HEK293 (cell line): ENCODE measurements around the gene TNFRSF13B.
A peak's percentile ranks its signal among the peaks of the same experiment; 100 is the strongest.

Experiments
- CTCF ChIA-PET: fragments of 350-600 bp; formaldehyde crosslinking; extraction: SDS; loops from one replicate; lab custom pipeline; 2021; ENCODE audit warnings: antibody characterized with exemption; lab: Yijun Ruan, JAX
- POLR2A ChIA-PET: fragments of 300-600 bp; formaldehyde crosslinking; extraction: SDS; loops from one replicate; lab custom pipeline; 2020; ENCODE audit warnings: antibody characterized with exemption, inconsistent platforms; lab: Yijun Ruan, JAX
- H3K27ac ChIP-seq: fragments of 200-500 bp; sonication (Bioruptor generic); 2 replicates; pipeline ENCODE4 v1.5.1; 2014; ENCODE audit warnings: low read depth, low read length, control low read depth, inconsistent platforms; ENCODE audit errors: extremely low read depth
- H3K36me3 ChIP-seq, 2 experiments: fragments of 200-500 bp in 1 of 2; sonication (Bioruptor generic) in 1 of 2; 1 replicate in 1 of 2; 2 replicates in 1 of 2; pipeline ENCODE4 v1.5.1; 2014 to 2017; ENCODE audit warnings: inconsistent platforms in 2 of 2, low read length in 2 of 2; ENCODE audit not compliant: control insufficient read depth in 2 of 2, insufficient read depth in 1 of 2
- H3K4me1 ChIP-seq: fragments of 200-500 bp; sonication (Bioruptor generic); 2 replicates; pipeline ENCODE4 v1.5.1; 2014; ENCODE audit warnings: mild to moderate bottlenecking, low read length, inconsistent platforms; ENCODE audit not compliant: control insufficient read depth, insufficient read depth
- H3K4me3 ChIP-seq: 2 replicates; pipeline ENCODE4 v1.5.1; 2011; ENCODE audit warnings: low read depth, mild to moderate bottlenecking, control low read depth, low read length, moderate library complexity
- H3K9me3 ChIP-seq: fragments of 200-500 bp; sonication (Bioruptor generic); 2 replicates; pipeline ENCODE4 v1.5.1; 2014; ENCODE audit warnings: low read depth, low read length, inconsistent platforms; ENCODE audit not compliant: control insufficient read depth, insufficient read depth
- ATF2 ChIP-seq: fragments of 450-650 bp; formaldehyde crosslinking; IDR thresholded peaks from 2 replicates; pipeline ENCODE4 v1.5.1; 2016; ENCODE audit warnings: missing biosample characterization, missing genetic modification characterization, low read depth
- GLIS1 ChIP-seq: fragments of 450-650 bp; formaldehyde crosslinking; IDR thresholded peaks from 2 replicates; pipeline ENCODE4 v1.5.1; 2016; ENCODE audit warnings: missing biosample characterization, missing genetic modification characterization
- HOXA7 ChIP-seq: sonication (generic); formaldehyde crosslinking; IDR thresholded peaks from 2 replicates; pipeline ENCODE4 v1.8.1; 2022; ENCODE audit warnings: missing genetic modification reagents, borderline replicate concordance
- KLF10 ChIP-seq: fragments of 450-650 bp; IDR thresholded peaks from 2 replicates; pipeline ENCODE4 v1.5.1; 2018; ENCODE audit warnings: missing biosample characterization, mild to moderate bottlenecking, missing genetic modification characterization
- KLF17 ChIP-seq: fragments of 450-650 bp; formaldehyde crosslinking; IDR thresholded peaks from 2 replicates; pipeline ENCODE4 v1.5.1; 2016; ENCODE audit warnings: missing biosample characterization, missing genetic modification characterization
- PRDM1 ChIP-seq: fragments of 450-650 bp; formaldehyde crosslinking; IDR thresholded peaks from 2 replicates; pipeline ENCODE4; 2016; ENCODE audit warnings: missing biosample characterization, missing genetic modification characterization
- SCRT1 ChIP-seq: fragments of 450-650 bp; formaldehyde crosslinking; IDR thresholded peaks from 2 replicates; pipeline ENCODE4 v1.5.1; 2016; ENCODE audit warnings: missing biosample characterization, missing genetic modification characterization, borderline replicate concordance
- SCRT2 ChIP-seq: fragments of 450-650 bp; formaldehyde crosslinking; IDR thresholded peaks from 2 replicates; pipeline ENCODE4 v1.5.1; 2016; ENCODE audit warnings: missing biosample characterization, missing genetic modification characterization
- ZFHX2 ChIP-seq: fragments of 450-650 bp; formaldehyde crosslinking; conservative IDR thresholded peaks from 2 replicates; pipeline ENCODE4 v1.5.1; 2016; ENCODE audit warnings: missing biosample characterization, missing genetic modification characterization
- ZNF132 ChIP-seq: fragments of 450-650 bp; formaldehyde crosslinking; IDR thresholded peaks from 2 replicates; pipeline ENCODE4 v1.5.1; 2017; ENCODE audit warnings: missing biosample characterization, missing genetic modification characterization, borderline replicate concordance
- ZNF280C ChIP-seq: fragments of 450-650 bp; formaldehyde crosslinking; IDR thresholded peaks from 2 replicates; pipeline ENCODE4 v1.5.1; 2016; ENCODE audit warnings: missing biosample characterization, missing genetic modification characterization
- ZNF341 ChIP-seq: fragments of 450-650 bp; formaldehyde crosslinking; IDR thresholded peaks from 2 replicates; pipeline ENCODE4; 2016; ENCODE audit warnings: low read depth, missing biosample characterization, missing genetic modification characterization
- ZNF404 ChIP-seq: fragments of 450-650 bp; formaldehyde crosslinking; IDR thresholded peaks from 2 replicates; pipeline ENCODE4 v1.5.1; 2017; ENCODE audit warnings: missing biosample characterization, missing genetic modification characterization
- ZNF473 ChIP-seq: fragments of 450-650 bp; formaldehyde crosslinking; IDR thresholded peaks from 2 replicates; pipeline ENCODE4 v1.5.1; 2017; ENCODE audit warnings: missing biosample characterization, missing genetic modification characterization
- ZNF488 ChIP-seq: fragments of 450-650 bp; formaldehyde crosslinking; IDR thresholded peaks from 2 replicates; pipeline ENCODE4 v1.5.1; 2016; ENCODE audit warnings: missing biosample characterization, missing genetic modification characterization
- ZNF529 ChIP-seq: fragments of 450-650 bp; formaldehyde crosslinking; IDR thresholded peaks from 2 replicates; pipeline ENCODE4 v1.5.1; 2017; ENCODE audit warnings: missing genetic modification characterization, missing biosample characterization; ENCODE audit not compliant: insufficient replicate concordance
- ZNF600 ChIP-seq: fragments of 450-650 bp; formaldehyde crosslinking; IDR thresholded peaks from 2 replicates; pipeline ENCODE4 v1.5.1; 2016; ENCODE audit warnings: missing biosample characterization, missing genetic modification characterization
- ZNF707 ChIP-seq: fragments of 450-650 bp; formaldehyde crosslinking; IDR thresholded peaks from 2 replicates; pipeline ENCODE4 v1.5.1; 2016; ENCODE audit warnings: missing biosample characterization, missing genetic modification characterization
- ZNF747 ChIP-seq: fragments of 450-650 bp; formaldehyde crosslinking; IDR thresholded peaks from 2 replicates; pipeline ENCODE4 v1.5.1; 2016; ENCODE audit warnings: missing biosample characterization, missing genetic modification characterization
- TF ChIP-seq, protein P1 (sequence below): fragments of 450-650 bp; formaldehyde crosslinking; IDR thresholded peaks from 2 replicates; pipeline ENCODE4 v1.5.1; 2016; ENCODE audit warnings: missing biosample characterization, missing genetic modification characterization

The TNFRSF13B gene

DNA sequence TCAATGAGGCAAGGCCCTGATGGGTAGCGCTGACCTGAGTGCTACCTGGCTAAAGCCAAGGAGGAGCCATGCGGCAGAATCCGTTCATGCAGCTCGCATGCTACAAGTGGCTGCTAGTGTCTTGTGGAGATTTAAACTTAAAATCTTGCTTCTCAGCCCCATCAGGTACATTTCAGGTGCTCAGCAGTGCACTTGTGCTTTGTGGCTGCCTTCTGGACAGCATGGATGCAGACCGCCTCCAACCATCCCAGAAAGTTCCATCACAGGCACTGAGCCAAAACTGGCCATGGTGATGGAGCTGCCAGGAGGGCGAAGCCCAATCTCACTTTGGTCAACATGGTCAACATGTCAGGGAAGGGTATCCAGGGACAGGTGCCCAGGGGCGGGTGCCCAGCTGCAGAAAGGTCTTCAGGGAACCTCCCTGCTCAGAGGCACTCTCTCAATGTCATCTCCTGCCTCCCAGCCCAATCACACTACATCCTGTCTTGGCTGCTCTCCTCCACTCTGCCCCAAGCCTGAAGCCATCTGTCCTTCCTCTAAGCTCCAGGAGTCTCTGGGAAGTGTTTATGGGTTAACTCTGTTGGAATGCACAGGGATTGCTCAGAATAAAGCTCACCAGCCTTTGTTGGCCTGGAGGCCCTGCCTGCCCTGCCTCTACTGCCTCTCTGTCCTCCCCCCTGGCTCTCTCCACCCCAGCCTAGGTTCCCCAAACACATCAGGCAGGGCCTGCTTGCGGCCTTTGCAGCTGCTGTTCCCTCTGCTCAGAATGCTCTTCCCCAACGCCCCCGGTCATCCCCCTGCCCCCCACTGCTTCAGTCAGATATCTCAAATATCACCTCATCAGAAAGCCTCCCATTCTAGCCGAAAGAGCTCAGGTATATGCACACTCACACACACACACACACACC lies 18.3 kb upstream of the TNFRSF13B start:
- TF ChIP-seq KLF17 (tag by site-specific recombination) (no peak), ZNF473 (tag by site-specific recombination) (no peak), SCRT1 (tag by site-specific recombination) (no peak), ZNF404 (tag by site-specific recombination) (no peak), ZNF488 (tag by site-specific recombination) (no peak), ZNF529 (no peak), ZNF341 (no peak), ZNF600 (tag by site-specific recombination) (no peak), ZFHX2 (peak; percentile 31; the same call in 1 of the 2 replicates), ZNF747 (tag by site-specific recombination) (no peak), ZNF707 (tag by site-specific recombination) (no peak), ZNF132 (no peak), KLF10 (no peak), HOXA7 (CRISPR knock-in tag) (no peak), SCRT2 (peak; percentile 70), GLIS1 (tag by site-specific recombination) (peak; percentile 28; the same call in 1 of the 2 replicates), ATF2 (tag by site-specific recombination) (no peak), ZNF280C (no peak), PRDM1 (tag by site-specific recombination) (no peak)
- TF ChIP-seq, protein P1, sequence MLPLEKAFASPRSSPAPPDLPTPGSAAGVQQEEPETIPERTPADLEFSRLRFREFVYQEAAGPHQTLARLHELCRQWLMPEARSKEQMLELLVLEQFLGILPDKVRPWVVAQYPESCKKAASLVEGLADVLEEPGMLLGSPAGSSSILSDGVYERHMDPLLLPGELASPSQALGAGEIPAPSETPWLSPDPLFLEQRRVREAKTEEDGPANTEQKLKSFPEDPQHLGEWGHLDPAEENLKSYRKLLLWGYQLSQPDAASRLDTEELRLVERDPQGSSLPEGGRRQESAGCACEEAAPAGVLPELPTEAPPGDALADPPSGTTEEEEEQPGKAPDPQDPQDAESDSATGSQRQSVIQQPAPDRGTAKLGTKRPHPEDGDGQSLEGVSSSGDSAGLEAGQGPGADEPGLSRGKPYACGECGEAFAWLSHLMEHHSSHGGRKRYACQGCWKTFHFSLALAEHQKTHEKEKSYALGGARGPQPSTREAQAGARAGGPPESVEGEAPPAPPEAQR (tag by site-specific recombination) = no peak
- TF ChIP-seq, all 188 proteins: peak for 3
- Histone ChIP-seq H3K4me3 (no peak overlapping the region), H3K9me3 (no peaks in the 10 kb centered on the region), H3K36me3 (no peaks in the 10 kb centered on the region), H3K27ac (no peak overlapping the region), H3K4me1 (no peaks in the 10 kb centered on the region; the same call in 1 of the 2 replicates)
- CTCF ChIA-PET = interaction anchor here (0.5 to 4.4 kb wide), 13 partner anchors 9 to 454 kb away, joined by 3 to 50 read pairs (median 3); no protein-coding TSS in a partner anchor
- POLR2A ChIA-PET = no interaction called here
